ENCODE measurements around the gene GPR155. TPM values are rescaled to one million over a fixed set of nuclear protein-coding genes. Genes with fewer than 3 reads are reported as not detected.

Gene GPR155
- total and polyA plus RNA-seq, 8 donors, result 0.87 to 43.1 (median 13.6) TPM

GRCh38 chr2:174495365-174496012 lies 8.7 kb upstream of the GPR155 start:
- WGBS, 5 donors, result 31 to 40% (median 34%) methylated on average over 5 of the region's 5 CpGs
- TF ChIP-seq POLR2AphosphoS5 (IDR thresholded peaks at IDR 0.05) (peak in 1 of 3 donors; percentile 25), POLR2A (IDR thresholded peaks at IDR 0.05) (no peak), EP300 (IDR thresholded peaks at IDR 0.05) (no peak)
- TF ChIP-seq, protein P1, sequence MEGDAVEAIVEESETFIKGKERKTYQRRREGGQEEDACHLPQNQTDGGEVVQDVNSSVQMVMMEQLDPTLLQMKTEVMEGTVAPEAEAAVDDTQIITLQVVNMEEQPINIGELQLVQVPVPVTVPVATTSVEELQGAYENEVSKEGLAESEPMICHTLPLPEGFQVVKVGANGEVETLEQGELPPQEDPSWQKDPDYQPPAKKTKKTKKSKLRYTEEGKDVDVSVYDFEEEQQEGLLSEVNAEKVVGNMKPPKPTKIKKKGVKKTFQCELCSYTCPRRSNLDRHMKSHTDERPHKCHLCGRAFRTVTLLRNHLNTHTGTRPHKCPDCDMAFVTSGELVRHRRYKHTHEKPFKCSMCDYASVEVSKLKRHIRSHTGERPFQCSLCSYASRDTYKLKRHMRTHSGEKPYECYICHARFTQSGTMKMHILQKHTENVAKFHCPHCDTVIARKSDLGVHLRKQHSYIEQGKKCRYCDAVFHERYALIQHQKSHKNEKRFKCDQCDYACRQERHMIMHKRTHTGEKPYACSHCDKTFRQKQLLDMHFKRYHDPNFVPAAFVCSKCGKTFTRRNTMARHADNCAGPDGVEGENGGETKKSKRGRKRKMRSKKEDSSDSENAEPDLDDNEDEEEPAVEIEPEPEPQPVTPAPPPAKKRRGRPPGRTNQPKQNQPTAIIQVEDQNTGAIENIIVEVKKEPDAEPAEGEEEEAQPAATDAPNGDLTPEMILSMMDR (IDR thresholded peaks at IDR 0.05), result no peak
- Histone ChIP-seq H3K4me1 (peaks cover 0 to 6% (median 0%) of the 10 kb centered on the region in 4 donors), H3K27ac (peak overlapping the region in 3 of 5 donors; percentile 35 to 55 (median 47)), H3K36me3 (no peaks in the 10 kb centered on the region), H3K4me3 (no peak overlapping the region), H3K9me3 (no peaks in the 10 kb centered on the region), H3K27me3 (no peaks in the 10 kb centered on the region)
- DNase-seq, result peak in 1 of 2 donors; percentile 69
- intact Hi-C loops (cut with DNase I; ENCODE audit: low total_unique reads), result no loop called here

DNA sequence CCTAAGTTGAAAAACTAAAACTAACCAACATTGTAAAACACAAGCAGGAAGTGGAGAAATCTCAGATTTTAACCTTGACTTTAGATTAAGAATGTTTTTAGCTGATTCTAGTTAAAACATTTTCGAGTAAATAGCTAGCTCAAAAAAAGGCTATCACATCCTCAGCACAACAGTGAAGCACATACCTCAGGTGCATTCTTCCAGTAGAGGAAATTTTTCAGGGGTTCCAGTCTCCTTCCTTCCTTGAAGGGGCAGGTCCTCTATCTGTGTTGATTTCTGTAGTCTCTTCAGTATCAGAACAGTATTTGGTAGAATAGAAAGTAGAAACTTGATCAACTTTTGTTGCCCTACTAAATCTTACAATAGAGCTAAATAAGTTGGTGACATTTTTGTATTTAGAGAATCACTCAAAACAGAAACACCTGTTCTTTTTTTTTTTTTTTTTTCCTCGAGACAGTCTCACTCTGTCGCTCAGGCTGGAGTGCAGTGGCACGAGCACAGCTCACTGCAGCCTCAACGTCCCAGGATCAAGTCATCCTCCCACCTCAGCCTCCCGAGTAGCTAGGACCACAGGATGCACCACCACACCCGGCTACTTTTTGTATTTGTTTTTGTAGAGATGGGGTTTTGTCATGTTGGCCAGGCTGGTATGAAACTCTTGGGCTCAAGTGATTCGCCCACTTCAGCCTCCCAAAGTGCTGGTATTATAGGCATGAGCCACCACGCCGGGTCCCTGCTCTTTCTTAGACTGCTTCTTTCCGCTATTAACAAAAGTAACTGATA lies 6.9 kb upstream of the GPR155 start:
- no peak for DNase-seq
- no peak overlapping the region for H3K4me3 ChIP-seq
- no peak for TF ChIP-seq POLR2A (IDR thresholded peaks at IDR 0.05)
- TF ChIP-seq EP300 (IDR thresholded peaks at IDR 0.05), result no peak
- TF ChIP-seq POLR2AphosphoS5 (IDR thresholded peaks at IDR 0.05), result no peak
- TF ChIP-seq, protein P1 (IDR thresholded peaks at IDR 0.05), result no peak
- H3K36me3 ChIP-seq, result no peaks in the 10 kb centered on the region
- intact Hi-C loops (cut with DNase I; ENCODE audit: low total_unique reads), result no loop called here
- H3K9me3 ChIP-seq, result no peaks in the 10 kb centered on the region
- 74 to 89% (median 84%) methylated on average over 11 of the region's 11 CpGs for WGBS, 5 donors
- H3K4me1 ChIP-seq, result peaks cover 0 to 6% (median 0%) of the 10 kb centered on the region in 4 donors
- no peaks in the 10 kb centered on the region for H3K27me3 ChIP-seq
- H3K27ac ChIP-seq, result peak overlapping the region; percentile 56 to 70 (median 61)

- Histone ChIP-seq H3K9me3 (no peaks in the 10 kb centered on the region), H3K36me3 (no peaks in the 10 kb centered on the region), H3K4me3 (peak overlapping the region in 1 of 4 donors; percentile 3), H3K4me1 (peaks cover 0 to 6% (median 0%) of the 10 kb centered on the region in 4 donors), H3K27me3 (no peaks in the 10 kb centered on the region), H3K27ac (peak overlapping the region; percentile 50 to 70 (median 61))
- peak in 1 of 2 donors; percentile 64 for DNase-seq
- TF ChIP-seq POLR2A (IDR thresholded peaks at IDR 0.05), result no peak
- TF ChIP-seq EP300 (IDR thresholded peaks at IDR 0.05), result no peak
- no peak for TF ChIP-seq POLR2AphosphoS5 (IDR thresholded peaks at IDR 0.05)
- intact Hi-C loops (cut with DNase I; ENCODE audit: low total_unique reads), result no loop called here
- WGBS, 5 donors, result 59 to 67% (median 65%) methylated on average over 7 of the region's 7 CpGs
Measured at GRCh38 chr2:174492963-174493431, 6.2 kb upstream of the GPR155 start.

DNA sequence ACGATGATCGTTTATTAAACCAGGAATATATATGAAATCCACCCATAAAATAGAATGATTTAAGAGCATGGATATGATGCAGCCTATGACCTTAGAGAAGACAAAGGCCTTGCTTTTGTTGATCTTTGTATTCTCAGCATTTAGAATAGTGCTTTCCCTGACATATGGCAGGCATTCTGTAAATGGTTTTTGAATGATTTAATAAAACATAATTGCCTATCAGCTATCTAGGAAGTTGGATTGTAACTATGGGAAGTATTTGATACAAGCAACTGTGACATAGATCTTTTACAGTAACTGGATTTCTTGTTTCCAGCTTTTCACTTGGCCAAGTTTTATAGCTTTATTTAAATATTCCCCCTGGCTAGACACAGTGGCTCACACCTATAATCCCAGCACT lies 5.1 kb upstream of the GPR155 start:
- WGBS, 5 donors, result 94 to 99% (median 95%) methylated on average over 2 of the region's 2 CpGs
- no peaks in the 10 kb centered on the region for H3K36me3 ChIP-seq
- intact Hi-C loops (cut with DNase I; ENCODE audit: low total_unique reads), result no loop called here
- no peaks in the 10 kb centered on the region for H3K27me3 ChIP-seq
- peak overlapping the region in 1 of 5 donors; percentile 61 for H3K27ac ChIP-seq
- H3K4me3 ChIP-seq, result no peak overlapping the region
- TF ChIP-seq, protein P1 (IDR thresholded peaks at IDR 0.05), result no peak
- no peak for TF ChIP-seq EP300 (IDR thresholded peaks at IDR 0.05)
- TF ChIP-seq POLR2A (IDR thresholded peaks at IDR 0.05), result no peak
- TF ChIP-seq POLR2AphosphoS5 (IDR thresholded peaks at IDR 0.05), result no peak
- H3K9me3 ChIP-seq, result no peaks in the 10 kb centered on the region
- DNase-seq, result no peak
- H3K4me1 ChIP-seq, result peaks cover 0 to 6% (median 2%) of the 10 kb centered on the region in 4 donors
